ENCODE results near the gene ADAMTS5. TPM values are rescaled to one million over a fixed set of nuclear protein-coding genes. Genes with fewer than 3 reads are reported as not detected.

Gene ADAMTS5
- polyA plus RNA-seq, 1 donor from 2014 or later, result 1.6 TPM

DNA sequence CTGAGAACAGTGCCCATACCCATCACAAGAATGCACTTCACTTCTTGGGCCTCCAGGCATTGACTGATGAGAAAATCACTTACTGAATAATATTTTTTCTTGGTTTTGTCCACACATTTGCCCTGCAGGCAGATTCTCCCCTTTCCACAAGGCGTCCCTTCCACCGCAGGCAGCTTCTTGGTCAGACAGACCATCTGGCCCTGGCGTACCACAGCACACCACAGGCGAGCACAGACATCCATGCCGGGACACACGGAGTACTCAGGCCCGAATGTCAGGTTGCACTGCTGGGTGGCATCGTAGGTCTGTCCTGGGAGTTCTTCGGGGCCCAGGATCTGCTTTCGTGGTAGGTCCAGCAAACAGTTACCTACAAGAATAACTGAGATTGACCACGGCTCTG is 32.5 kb downstream of the ADAMTS5 start:
- TF ChIP-seq TAF1 (IDR thresholded peaks at IDR 0.05; ENCODE audit: low read depth), result no peak
- TF ChIP-seq SMC3 (conservative IDR thresholded peaks at IDR 0.05; ENCODE audit: poor library complexity), result no peak
- TF ChIP-seq MXI1 (conservative IDR thresholded peaks at IDR 0.05; ENCODE audit: poor library complexity, severe bottlenecking), result no peak
- TF ChIP-seq, protein P1, sequence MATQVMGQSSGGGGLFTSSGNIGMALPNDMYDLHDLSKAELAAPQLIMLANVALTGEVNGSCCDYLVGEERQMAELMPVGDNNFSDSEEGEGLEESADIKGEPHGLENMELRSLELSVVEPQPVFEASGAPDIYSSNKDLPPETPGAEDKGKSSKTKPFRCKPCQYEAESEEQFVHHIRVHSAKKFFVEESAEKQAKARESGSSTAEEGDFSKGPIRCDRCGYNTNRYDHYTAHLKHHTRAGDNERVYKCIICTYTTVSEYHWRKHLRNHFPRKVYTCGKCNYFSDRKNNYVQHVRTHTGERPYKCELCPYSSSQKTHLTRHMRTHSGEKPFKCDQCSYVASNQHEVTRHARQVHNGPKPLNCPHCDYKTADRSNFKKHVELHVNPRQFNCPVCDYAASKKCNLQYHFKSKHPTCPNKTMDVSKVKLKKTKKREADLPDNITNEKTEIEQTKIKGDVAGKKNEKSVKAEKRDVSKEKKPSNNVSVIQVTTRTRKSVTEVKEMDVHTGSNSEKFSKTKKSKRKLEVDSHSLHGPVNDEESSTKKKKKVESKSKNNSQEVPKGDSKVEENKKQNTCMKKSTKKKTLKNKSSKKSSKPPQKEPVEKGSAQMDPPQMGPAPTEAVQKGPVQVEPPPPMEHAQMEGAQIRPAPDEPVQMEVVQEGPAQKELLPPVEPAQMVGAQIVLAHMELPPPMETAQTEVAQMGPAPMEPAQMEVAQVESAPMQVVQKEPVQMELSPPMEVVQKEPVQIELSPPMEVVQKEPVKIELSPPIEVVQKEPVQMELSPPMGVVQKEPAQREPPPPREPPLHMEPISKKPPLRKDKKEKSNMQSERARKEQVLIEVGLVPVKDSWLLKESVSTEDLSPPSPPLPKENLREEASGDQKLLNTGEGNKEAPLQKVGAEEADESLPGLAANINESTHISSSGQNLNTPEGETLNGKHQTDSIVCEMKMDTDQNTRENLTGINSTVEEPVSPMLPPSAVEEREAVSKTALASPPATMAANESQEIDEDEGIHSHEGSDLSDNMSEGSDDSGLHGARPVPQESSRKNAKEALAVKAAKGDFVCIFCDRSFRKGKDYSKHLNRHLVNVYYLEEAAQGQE (IDR thresholded peaks at IDR 0.05; ENCODE audit: borderline replicate concordance), result no peak
- Histone ChIP-seq H3K4me2 (ENCODE audit: low read length) (no peak overlapping the region), H3K9ac (ENCODE audit: low read length) (no peak overlapping the region), H2AFZ (ENCODE audit: low read depth, low read length) (no peak overlapping the region), H3F3A (ENCODE audit: insufficient read depth, low read length, poor library complexity, severe bottlenecking) (no peaks in the 10 kb centered on the region), H3K9me3 (ENCODE audit: low read length) (no peaks in the 10 kb centered on the region), H3K27me3 (ENCODE audit: insufficient read depth, low read depth, low read length) (no peaks in the 10 kb centered on the region), H3K79me2 (replicated peaks; ENCODE audit: insufficient read depth, low read length) (no peaks in the 10 kb centered on the region), H3K9me2 (ENCODE audit: insufficient read depth, low read length) (no peaks in the 10 kb centered on the region), H3K4me3 (ENCODE audit: low read length) (no peak overlapping the region), H3K36me3 (ENCODE audit: insufficient read depth, low read length) (no peaks in the 10 kb centered on the region), H4K20me1 (ENCODE audit: insufficient read depth) (no peaks in the 10 kb centered on the region), H3K27ac (ENCODE audit: low read length) (no peak overlapping the region)

DNA sequence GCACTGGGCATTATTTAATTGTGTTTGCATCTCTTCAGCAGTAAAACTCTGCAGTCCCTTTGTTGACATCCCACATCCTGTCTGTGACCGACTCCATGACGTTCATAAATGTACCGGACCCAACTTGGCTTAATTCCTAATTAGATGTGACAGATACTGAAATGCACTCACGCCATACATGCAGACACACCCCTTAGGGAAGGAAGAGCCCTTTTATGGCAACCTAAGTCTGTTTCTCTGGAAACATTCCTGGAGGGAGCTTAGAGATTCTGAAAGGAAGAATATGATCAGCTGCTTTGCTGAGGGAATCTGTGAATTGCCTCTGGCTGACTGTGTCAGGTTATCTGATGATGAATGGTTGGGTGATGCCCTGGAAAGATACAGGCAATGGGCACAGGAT is 33.4 kb downstream of the ADAMTS5 start:
- Histone ChIP-seq H3K36me3 (ENCODE audit: insufficient read depth, low read length) (no peaks in the 10 kb centered on the region), H3F3A (ENCODE audit: insufficient read depth, low read length, poor library complexity, severe bottlenecking) (no peaks in the 10 kb centered on the region), H3K27ac (ENCODE audit: low read length) (no peak overlapping the region), H2AFZ (ENCODE audit: low read depth, low read length) (no peak overlapping the region), H3K27me3 (ENCODE audit: insufficient read depth, low read depth, low read length) (no peaks in the 10 kb centered on the region), H3K4me2 (ENCODE audit: low read length) (no peak overlapping the region), H3K9me3 (ENCODE audit: low read length) (no peaks in the 10 kb centered on the region), H3K79me2 (replicated peaks; ENCODE audit: insufficient read depth, low read length) (no peaks in the 10 kb centered on the region), H3K4me3 (ENCODE audit: low read length) (no peak overlapping the region), H3K9me2 (ENCODE audit: insufficient read depth, low read length) (no peaks in the 10 kb centered on the region), H3K9ac (ENCODE audit: low read length) (no peak overlapping the region), H4K20me1 (ENCODE audit: insufficient read depth) (no peaks in the 10 kb centered on the region)
- TF ChIP-seq, protein P1 (IDR thresholded peaks at IDR 0.05; ENCODE audit: borderline replicate concordance), result no peak
- TF ChIP-seq MXI1 (conservative IDR thresholded peaks at IDR 0.05; ENCODE audit: poor library complexity, severe bottlenecking) (no peak), EP300 (conservative IDR thresholded peaks at IDR 0.05; ENCODE audit: poor library complexity, severe bottlenecking) (no peak), RAD21 (conservative IDR thresholded peaks at IDR 0.05) (no peak), POLR2AphosphoS5 (IDR thresholded peaks at IDR 0.05) (no peak), EZH2 (IDR thresholded peaks at IDR 0.05; ENCODE audit: borderline replicate concordance, insufficient read depth, low read length, poor library complexity, severe bottlenecking) (no peak), TAF1 (IDR thresholded peaks at IDR 0.05; ENCODE audit: low read depth) (no peak), SMC3 (conservative IDR thresholded peaks at IDR 0.05; ENCODE audit: poor library complexity) (no peak)
- TF ChIP-seq, protein P2, sequence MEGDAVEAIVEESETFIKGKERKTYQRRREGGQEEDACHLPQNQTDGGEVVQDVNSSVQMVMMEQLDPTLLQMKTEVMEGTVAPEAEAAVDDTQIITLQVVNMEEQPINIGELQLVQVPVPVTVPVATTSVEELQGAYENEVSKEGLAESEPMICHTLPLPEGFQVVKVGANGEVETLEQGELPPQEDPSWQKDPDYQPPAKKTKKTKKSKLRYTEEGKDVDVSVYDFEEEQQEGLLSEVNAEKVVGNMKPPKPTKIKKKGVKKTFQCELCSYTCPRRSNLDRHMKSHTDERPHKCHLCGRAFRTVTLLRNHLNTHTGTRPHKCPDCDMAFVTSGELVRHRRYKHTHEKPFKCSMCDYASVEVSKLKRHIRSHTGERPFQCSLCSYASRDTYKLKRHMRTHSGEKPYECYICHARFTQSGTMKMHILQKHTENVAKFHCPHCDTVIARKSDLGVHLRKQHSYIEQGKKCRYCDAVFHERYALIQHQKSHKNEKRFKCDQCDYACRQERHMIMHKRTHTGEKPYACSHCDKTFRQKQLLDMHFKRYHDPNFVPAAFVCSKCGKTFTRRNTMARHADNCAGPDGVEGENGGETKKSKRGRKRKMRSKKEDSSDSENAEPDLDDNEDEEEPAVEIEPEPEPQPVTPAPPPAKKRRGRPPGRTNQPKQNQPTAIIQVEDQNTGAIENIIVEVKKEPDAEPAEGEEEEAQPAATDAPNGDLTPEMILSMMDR (IDR thresholded peaks at IDR 0.05; ENCODE audit: poor library complexity, severe bottlenecking), result no peak

Measured in neural cell (in vitro differentiated cells).